Thyroid gland (tissue), 4 donors: ENCODE measurements around the gene EMILIN1.

Experiments used
- POLR2A ChIP-seq, 2 donors: fragments of 450-650 bp; IDR thresholded peaks; one replicate each; pipeline ENCODE4 v1.6.1; 2017; ENCODE audit warnings: antibody characterized with exemption in 2 of 2, mild to moderate bottlenecking in 2 of 2, moderate library complexity in 1 of 2
- TF ChIP-seq, protein P1 (sequence below), 6 experiments: fragments of 200-600 bp in 3 of 6; fragments of 450-650 bp in 3 of 6; sonication (generic) in 3 of 6; IDR thresholded peaks; one replicate each; pipeline ENCODE4 v1.5.1; 2016 to 2019; ENCODE audit warnings: antibody characterized with exemption in 6 of 6, mild to moderate bottlenecking in 2 of 6, inconsistent platforms in 1 of 6, moderate library complexity in 1 of 6

GRCh38 chr2:27084297-27085061 is 6.1 kb downstream of the EMILIN1 start:
- no peak for TF ChIP-seq POLR2A (IDR thresholded peaks at IDR 0.05)
- TF ChIP-seq, protein P1, sequence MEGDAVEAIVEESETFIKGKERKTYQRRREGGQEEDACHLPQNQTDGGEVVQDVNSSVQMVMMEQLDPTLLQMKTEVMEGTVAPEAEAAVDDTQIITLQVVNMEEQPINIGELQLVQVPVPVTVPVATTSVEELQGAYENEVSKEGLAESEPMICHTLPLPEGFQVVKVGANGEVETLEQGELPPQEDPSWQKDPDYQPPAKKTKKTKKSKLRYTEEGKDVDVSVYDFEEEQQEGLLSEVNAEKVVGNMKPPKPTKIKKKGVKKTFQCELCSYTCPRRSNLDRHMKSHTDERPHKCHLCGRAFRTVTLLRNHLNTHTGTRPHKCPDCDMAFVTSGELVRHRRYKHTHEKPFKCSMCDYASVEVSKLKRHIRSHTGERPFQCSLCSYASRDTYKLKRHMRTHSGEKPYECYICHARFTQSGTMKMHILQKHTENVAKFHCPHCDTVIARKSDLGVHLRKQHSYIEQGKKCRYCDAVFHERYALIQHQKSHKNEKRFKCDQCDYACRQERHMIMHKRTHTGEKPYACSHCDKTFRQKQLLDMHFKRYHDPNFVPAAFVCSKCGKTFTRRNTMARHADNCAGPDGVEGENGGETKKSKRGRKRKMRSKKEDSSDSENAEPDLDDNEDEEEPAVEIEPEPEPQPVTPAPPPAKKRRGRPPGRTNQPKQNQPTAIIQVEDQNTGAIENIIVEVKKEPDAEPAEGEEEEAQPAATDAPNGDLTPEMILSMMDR (IDR thresholded peaks at IDR 0.05) = no peak
